Breast epithelium (tissue), 3 donors: ENCODE results near the gene VAV3.

Source experiments
- CTCF ChIP-seq, 3 donors: fragments of 450-650 bp; IDR thresholded peaks; one replicate each; pipeline ENCODE4 v1.5.1; 2016 to 2017; ENCODE audit warnings: antibody characterized with exemption in 3 of 3, mild to moderate bottlenecking in 3 of 3, moderate library complexity in 3 of 3
- POLR2A ChIP-seq: fragments of 450-650 bp; IDR thresholded peaks from one replicate; pipeline ENCODE4 v1.6.1; 2016; ENCODE audit warnings: antibody characterized with exemption, mild to moderate bottlenecking, moderate library complexity
- POLR2AphosphoS5 ChIP-seq, 3 donors: sonication (generic); formaldehyde crosslinking; IDR thresholded peaks; one replicate each; pipeline ENCODE4 v1.6.1; 2017; ENCODE audit warnings: antibody characterized with exemption in 3 of 3

- TF ChIP-seq CTCF (IDR thresholded peaks at IDR 0.05) (no peak), POLR2AphosphoS5 (IDR thresholded peaks at IDR 0.05) (no peak), POLR2A (no peak)
Observed at GRCh38 chr1:107867422-107867821, 97.6 kb downstream of the VAV3 start.
